PC-9 (cell line): ENCODE measurements around the gene PDE4B.

Experiments
- CTCF ChIP-seq: fragments of 200-600 bp; sonication (generic); conservative IDR thresholded peaks from 2 replicates; pipeline ENCODE4 v1.6.1; 2017; ENCODE audit warnings: mixed run types, antibody characterized with exemption, mild to moderate bottlenecking, moderate library complexity
- EZH2 ChIP-seq: fragments of 200-600 bp; sonication (generic); IDR thresholded peaks from 2 replicates; pipeline ENCODE4 v1.8.0; 2017; ENCODE audit warnings: antibody characterized with exemption, low read depth

- TF ChIP-seq EZH2 (no peak), CTCF (no peak)
Observed at GRCh38 chr1:66357478-66358197, 564.9 kb downstream of the PDE4B start.
